Left hindlimb (tissue), 1 donor: Measurements from ENCODE around the gene CLEC16A.
"Not testable (repeated sequence)": the region's sequence is repeated elsewhere in the genome, so short reads cannot be mapped to it uniquely, and the experiment has no call there.

Experiments
- DNase-seq: peaks from one replicate; pipeline ENCODE4 v3.0.0-alpha.2; 2018

CLEC16A gene

DNA sequence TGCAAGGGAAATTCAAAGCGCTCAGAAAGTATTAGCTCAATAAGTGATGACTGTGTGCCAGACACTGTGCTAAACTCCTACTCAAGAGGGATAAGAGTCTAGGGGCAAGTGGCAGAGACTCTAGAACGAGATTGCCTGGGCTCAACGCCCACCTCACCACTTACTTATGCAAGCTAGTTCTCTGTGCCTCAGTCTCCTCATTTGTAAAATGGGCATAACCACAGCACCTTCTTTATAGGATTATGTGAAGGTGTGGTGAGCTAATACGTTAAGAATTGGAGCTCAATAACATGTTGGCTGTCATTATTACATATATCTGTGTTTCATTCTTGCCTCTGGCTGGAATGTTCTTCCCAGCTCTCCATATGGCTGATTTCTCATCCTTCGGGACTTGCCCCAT is 17.5 kb upstream of the CLEC16A start:
- DNase-seq, result no peak

GRCh38 chr16:10927497-10928112 is 16.8 kb upstream of the CLEC16A start:
- DNase-seq, result no peak

GRCh38 chr16:10929097-10929496 is 15.3 kb upstream of the CLEC16A start:
- DNase-seq, result not testable (repeated sequence)

DNA sequence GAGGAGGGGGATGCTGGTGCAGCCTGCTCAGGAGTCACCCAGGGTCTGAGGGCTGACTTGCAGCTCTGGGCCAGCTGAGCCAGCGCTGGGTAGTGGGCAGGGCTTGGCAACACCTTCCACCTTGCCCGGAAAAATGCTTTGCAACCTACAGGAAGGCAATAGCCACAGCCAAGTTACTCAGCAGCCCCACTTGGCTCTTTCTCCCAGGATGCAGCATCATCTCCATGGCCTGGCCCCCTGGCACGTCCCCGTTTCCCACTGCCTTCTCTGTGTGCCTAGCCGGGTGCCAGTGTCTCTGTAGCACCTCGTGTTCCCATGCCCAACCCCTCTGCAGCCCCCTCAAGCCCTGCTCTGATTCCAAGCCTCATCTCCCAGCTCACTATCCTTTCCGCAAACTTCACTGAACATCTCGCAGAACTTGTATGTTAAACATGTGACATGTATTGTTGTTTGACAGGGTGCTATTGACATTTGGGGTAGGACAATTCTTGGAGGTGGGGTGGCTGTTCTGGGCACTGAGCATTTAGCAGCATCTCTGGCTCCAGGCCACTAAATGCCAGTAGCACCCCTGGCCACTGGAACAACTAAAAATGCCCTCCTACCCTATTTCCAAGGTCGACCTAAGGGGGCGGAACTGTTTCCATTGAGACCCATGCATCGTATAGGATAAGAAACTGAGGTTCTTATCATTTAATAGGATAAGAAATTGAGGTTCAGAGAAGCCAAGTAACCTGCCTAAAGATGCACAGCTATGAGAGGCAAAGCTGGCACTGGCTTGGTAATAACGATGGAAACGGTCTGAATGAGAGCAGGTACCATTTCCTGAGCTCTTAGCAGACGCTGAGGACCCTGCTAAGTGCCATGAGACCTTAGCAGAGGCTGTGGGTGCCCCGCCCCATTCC is 14.3 kb upstream of the CLEC16A start:
- DNase-seq, result no peak

DNA sequence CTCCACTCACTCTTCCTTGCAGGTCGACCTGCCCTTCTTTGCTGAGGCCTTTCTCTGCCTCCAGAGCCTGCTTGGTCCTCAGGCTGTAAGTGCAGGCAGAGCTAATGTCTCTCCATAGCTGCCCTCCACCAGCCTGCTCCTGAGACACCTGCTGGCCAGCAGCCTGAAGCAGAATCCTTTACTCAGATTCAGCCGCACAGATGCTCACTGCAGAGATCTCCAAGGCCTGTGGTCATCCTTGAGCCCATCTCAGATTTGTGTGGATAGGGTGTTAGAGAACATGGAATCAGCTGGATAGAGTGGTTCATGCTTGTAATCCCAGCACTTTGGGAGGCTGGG is 13.6 kb upstream of the CLEC16A start:
- DNase-seq, result peak; percentile 4

DNA sequence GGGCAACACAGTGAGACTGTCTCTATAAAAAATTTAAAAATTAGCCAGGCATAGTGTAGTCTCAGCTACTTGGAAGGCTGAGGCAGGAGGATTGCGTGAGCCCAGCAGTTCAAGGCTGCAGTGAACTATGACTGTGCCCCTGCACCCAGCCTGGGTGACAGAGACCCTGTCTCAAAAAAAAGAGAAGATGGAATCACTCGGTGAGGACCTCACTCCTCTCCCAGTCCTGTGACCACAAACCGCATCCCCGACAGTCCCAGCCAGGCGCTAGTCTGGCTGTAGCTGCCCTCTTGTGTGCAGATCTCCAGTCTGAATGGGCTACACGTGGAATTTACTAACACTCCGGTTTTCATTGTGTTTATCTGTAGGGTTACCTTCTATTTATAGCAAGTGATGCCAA is 13.2 kb upstream of the CLEC16A start:
- peak; percentile 15 for DNase-seq

DNA sequence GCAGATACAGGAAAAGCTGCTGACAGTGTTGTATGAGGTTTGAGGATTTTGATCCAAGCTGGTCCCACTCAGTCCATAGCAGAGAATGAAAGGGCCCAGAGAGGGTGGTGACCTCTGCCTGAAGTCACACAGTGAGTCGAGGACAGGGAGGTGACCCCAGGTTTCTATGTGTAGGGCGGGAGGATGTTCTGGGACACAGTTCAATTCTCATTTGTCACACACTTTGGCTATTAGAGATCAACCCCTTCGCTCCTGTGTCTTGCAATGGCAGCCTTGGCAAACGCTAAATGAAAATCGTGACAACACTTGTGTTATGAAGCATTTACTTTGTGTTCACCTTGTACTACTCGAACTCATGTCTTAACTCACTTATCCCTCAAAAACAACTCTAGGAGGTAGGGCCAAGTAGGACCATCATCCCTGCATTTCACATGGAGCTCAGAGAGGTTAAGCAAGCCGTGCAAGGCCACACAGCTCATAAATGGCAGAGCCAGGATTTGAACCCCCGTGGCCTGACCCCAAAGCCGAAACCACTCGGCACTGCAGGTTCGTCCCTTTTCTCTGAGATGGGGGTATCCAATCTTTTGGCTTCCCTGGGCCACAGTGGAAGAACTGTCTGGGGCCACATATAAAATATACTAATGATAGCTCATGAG is 12.3 kb upstream of the CLEC16A start:
- DNase-seq, result peak; percentile 26

GRCh38 chr16:10932959-10933710 is 11.2 kb upstream of the CLEC16A start:
- DNase-seq, result no peak

DNA sequence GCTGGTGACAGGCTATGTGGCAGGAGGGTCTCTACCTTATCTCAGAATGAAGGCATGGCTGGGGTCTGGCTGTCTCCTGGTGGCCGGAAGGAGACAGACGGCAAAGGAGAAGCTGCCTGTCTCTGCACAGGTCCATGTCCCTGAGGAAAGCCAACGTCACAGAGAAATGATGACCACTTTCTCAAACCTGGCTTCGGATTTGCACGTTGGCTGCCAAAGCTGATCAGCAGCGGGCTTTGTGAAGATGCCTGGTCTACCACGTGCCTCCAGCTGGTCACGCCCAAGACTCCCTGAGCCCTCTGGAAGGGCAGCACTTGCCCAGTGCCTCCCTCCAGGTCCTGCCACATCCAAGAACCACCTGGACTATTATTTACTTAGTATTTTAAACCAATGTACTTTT is 10.5 kb upstream of the CLEC16A start:
- DNase-seq, result no peak

- no peak for DNase-seq
Observed at GRCh38 chr16:10934325-10935107, 9.8 kb upstream of the CLEC16A start.

GRCh38 chr16:10935226-10935915 is 9.0 kb upstream of the CLEC16A start:
- DNase-seq, result no peak

- DNase-seq, result peak; percentile 10
Observed at GRCh38 chr16:10936272-10936984, 7.9 kb upstream of the CLEC16A start.

DNA sequence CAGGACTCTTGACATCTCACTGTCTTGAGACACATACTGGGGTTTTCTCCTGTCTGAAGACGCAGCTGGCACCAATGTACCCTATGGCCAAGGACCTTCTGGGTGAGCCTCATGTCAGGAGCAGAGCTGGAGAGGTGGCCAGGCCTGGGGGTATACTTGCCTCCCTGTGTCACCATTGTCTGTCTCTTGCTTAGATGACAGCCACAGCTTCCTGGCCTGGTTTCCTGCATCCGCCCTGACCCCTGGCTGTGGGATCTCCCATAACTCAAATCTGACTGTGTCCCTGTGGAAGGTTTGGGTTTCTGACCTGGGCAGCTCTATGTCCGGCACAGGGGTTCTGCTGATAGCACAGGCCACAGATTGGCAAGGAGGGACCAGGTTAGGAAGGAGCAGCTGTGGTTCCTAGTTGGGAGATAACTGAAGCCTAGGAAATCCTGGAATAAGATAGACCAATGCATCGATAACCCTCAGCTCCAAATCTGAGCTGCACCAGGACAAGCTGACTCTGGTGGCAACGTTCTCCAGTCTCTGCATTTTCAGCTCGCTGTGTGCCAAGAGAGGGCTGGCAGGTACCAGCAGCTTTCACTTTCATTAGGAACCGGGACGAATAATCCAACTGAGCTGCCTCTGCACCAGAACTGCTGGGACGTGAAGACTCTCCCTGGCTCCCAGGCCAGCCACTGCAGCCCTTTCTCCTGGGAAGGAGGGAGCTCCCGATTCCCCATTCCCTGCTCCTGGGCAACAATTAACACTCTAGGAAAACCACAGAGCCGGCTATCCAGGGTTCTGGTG is 7.1 kb upstream of the CLEC16A start:
- DNase-seq, result peak; percentile 29

DNA sequence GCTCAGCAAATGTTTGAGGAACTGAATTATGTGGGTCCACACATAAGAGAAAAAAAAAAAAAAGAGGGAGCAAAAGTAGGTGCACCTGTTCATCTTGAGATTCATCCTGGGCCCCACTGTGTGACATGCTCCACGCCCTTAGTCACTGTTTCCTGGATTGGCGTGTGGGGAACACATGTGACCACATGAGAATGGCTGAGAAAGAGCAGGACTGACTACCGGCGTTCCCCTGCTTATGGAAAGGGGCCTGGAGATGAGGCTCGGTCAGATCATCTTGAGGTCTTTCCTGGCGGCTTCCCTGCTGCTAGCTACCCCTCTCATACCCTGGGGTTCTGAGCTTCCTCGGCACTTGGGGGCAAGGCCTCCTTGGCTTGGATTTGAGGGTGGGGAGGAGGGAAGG is 6.0 kb upstream of the CLEC16A start:
- peak; percentile 21 for DNase-seq

DNA sequence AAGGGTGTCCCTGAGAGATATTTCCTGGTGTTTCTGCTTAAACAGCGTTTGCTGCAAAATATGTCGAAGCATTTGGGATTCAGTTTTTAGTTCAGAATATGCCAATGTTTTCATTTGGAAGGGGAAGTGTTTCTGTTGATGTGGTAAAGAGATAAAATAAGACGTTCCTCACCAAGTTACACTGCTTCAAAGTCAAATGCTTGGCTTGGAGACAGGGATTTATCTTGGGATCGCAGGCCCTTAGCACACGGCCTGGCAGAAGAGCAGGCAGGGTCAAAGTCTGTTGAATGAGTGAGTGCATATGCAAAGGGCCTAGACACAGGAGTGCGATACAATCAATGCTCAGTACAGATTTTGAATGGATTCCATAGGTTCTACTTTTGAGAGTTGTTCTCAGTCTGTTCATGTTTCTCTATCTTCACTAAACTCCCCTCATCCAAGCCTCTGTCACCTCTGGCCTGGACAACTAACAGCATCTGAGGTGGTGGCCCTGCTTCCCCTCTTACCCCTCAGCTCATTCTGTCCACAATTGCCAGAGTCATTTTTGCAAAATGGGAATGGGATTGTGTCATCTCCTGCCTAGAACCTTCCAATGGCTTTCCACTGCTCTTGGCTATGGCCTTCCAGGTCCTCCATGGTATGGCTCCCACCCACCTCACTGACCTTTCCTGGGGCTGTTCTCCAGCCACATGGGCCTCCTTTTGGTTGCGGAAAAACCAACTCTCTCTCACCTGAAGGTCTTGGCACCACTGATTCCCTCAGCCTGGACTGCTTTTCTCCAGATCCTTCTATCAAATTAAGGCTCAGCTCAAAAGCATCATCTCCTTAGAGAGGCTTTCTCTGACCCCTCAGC is 5.3 kb upstream of the CLEC16A start:
- DNase-seq, result peak; percentile 17

- DNase-seq, result peak; percentile 9
Observed at GRCh38 chr16:10939649-10940234, 4.6 kb upstream of the CLEC16A start.

DNA sequence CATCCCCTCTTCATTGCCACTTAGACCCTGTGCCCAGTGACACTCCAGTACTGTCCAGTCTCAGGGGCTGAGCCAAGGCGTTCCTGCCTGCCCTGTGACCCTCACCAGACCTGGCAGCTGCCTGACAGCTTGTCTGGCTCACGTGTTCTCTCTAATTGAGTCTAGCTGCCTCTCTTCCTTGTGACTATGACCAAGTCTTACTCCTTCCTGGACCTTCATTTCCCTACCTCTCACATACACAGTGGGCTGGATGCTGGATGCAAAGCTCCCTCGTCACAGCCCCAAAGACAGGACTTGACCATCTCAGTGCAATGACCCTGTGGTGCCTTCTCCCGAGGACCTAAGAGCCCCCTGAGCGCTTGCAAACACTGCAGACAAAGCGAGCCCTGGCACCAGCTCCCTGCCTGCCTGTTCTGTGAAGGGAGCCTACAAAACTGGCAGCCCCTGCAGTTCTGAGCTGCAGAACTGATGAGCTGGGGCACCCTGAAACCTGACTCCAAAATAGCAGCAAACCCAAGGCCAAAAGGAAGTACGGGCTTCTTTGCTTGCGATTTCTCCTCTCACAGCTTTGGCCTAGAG is 3.8 kb upstream of the CLEC16A start:
- peak; percentile 37 for DNase-seq
